Sigmoid colon (tissue), 4 donors: Measurements from ENCODE around the gene SLC6A9.

Experiments
- CTCF ChIP-seq, 4 experiments: fragments of 450-650 bp in 3 of 4; fragments of 200-600 bp in 1 of 4; IDR thresholded peaks; one replicate each; pipeline ENCODE4 v1.5.1; 2016 to 2019; ENCODE audit warnings: antibody characterized with exemption in 4 of 4, mild to moderate bottlenecking in 3 of 4, moderate library complexity in 2 of 4
- POLR2A ChIP-seq, 2 donors: fragments of 450-650 bp; IDR thresholded peaks; one replicate each; pipeline ENCODE4 v1.6.1; 2016; ENCODE audit warnings: antibody characterized with exemption in 2 of 2, mild to moderate bottlenecking in 2 of 2, moderate library complexity in 2 of 2
- POLR2AphosphoS5 ChIP-seq, 4 donors: sonication (generic); formaldehyde crosslinking; IDR thresholded peaks; one replicate each; pipeline ENCODE4 v1.6.1; 2017; ENCODE audit warnings: antibody characterized with exemption in 4 of 4

DNA sequence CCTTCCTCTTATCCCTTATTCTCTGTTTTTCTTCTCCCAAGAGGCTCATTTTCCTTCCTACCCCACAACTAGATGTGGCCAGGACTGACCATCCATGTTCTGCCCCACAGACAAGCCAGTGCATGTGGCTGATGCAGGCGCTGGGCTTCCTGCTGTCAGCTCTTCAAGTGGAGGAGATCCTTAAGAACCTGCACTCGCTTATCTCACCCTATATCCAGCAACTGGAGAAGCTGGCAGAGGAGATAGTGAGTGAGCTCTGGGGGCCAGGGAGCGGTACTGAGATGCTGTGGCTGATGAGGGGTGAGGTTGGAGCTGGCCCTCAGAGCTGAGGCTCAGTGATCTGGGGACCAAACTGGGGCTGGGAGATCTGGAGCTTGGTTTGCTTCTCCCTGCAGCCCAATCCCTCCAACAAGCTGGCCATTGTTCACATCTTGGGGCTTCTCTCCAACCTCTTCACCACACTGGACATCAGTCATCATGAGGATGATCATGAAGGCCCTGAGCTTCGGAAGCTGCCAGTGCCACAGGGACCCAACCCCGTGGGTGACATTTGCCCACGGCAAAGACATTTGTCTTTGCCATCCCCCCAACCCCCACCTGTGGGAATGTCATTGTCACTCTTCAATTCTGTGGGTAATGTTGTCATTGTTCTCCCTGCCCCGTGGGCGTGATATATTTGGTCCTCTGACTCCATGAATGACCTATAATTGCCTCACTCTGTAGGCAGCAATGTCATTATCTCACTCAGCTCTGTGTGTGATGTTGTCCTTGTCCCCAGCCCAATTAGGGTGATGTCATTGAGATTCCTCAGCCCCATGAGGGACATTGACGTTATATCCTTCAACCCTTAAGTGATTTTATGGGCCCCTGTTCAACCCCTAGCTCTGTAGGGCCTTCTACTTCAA, 72.7 kb downstream of the SLC6A9 start:
- TF ChIP-seq CTCF (IDR thresholded peaks at IDR 0.05) (no peak), POLR2A (IDR thresholded peaks at IDR 0.05) (no peak), POLR2AphosphoS5 (IDR thresholded peaks at IDR 0.05) (no peak)
